GM19395 (cell line): ENCODE data around the gene SDK1.

Experiments
- ATAC-seq: cut with Tn5 transposase; IDR thresholded peaks from one replicate; pipeline ENCODE4 v1.9.1; 2021; ENCODE audit warnings: mild to moderate bottlenecking, moderate library complexity; ENCODE audit not compliant: unreplicated experiment

Gene SDK1

GRCh38 chr7:4006687-4007086, 705.6 kb downstream of the SDK1 start:
- ATAC-seq, result no peak

GRCh38 chr7:4009211-4010060, 708.4 kb downstream of the SDK1 start:
- ATAC-seq, result no peak

- no peak for ATAC-seq
Measured at GRCh38 chr7:4010061-4010605, 709.1 kb downstream of the SDK1 start.

GRCh38 chr7:4010923-4011656, 710.0 kb downstream of the SDK1 start:
- no peak for ATAC-seq

GRCh38 chr7:4013793-4014192, 712.7 kb downstream of the SDK1 start:
- no peak for ATAC-seq

- ATAC-seq, result no peak
Measured at GRCh38 chr7:4014346-4015050, 713.4 kb downstream of the SDK1 start.

GRCh38 chr7:4015371-4015770, 714.3 kb downstream of the SDK1 start:
- ATAC-seq, result no peak

- ATAC-seq, result no peak
Measured at GRCh38 chr7:4015996-4016395, 714.9 kb downstream of the SDK1 start.

- ATAC-seq, result no peak
Measured at GRCh38 chr7:4017081-4017480, 716.0 kb downstream of the SDK1 start.

- no peak for ATAC-seq
Measured at GRCh38 chr7:4017785-4018184, 716.7 kb downstream of the SDK1 start.

GRCh38 chr7:4018601-4019316, 717.7 kb downstream of the SDK1 start:
- ATAC-seq, result no peak

- no peak for ATAC-seq
Measured at GRCh38 chr7:4020086-4020485, 719.0 kb downstream of the SDK1 start.

GRCh38 chr7:4021413-4021812, 720.4 kb downstream of the SDK1 start:
- no peak for ATAC-seq

GRCh38 chr7:4022265-4022664, 721.2 kb downstream of the SDK1 start:
- no peak for ATAC-seq

- ATAC-seq, result no peak
Measured at GRCh38 chr7:4023502-4023901, 722.5 kb downstream of the SDK1 start.

GRCh38 chr7:4024133-4024532, 723.1 kb downstream of the SDK1 start:
- no peak for ATAC-seq

- no peak for ATAC-seq
Measured at GRCh38 chr7:4024806-4025205, 723.8 kb downstream of the SDK1 start.

- ATAC-seq, result no peak
Measured at GRCh38 chr7:4025210-4025609, 724.2 kb downstream of the SDK1 start.

GRCh38 chr7:4025694-4026615, 724.9 kb downstream of the SDK1 start:
- no peak for ATAC-seq
